HUES48 (cell line): Measurements from ENCODE around the gene PREP.

ENCODE experiments used
- H3K27ac ChIP-seq: one replicate; pipeline ENCODE4 v1.7.0; 2013; ENCODE audit warnings: low read depth, low read length, inconsistent platforms
- H3K27me3 ChIP-seq: 2 replicates; pipeline ENCODE4 v1.6.1; 2013; ENCODE audit warnings: mild to moderate bottlenecking, low read length; ENCODE audit not compliant: control insufficient read depth, insufficient read depth
- H3K36me3 ChIP-seq: 2 replicates; pipeline ENCODE4 v1.6.1; 2013; ENCODE audit warnings: low read length; ENCODE audit not compliant: control insufficient read depth, insufficient read depth
- H3K4me1 ChIP-seq: 2 replicates; pipeline ENCODE4 v1.6.1; 2013; ENCODE audit warnings: mild to moderate bottlenecking, low read length; ENCODE audit not compliant: control insufficient read depth, insufficient read depth
- H3K4me3 ChIP-seq: 2 replicates; pipeline ENCODE4 v1.5.1; 2013; ENCODE audit warnings: mild to moderate bottlenecking, low read depth, low read length
- H3K9ac ChIP-seq: 2 replicates; pipeline ENCODE4 v1.6.1; 2013; ENCODE audit warnings: mild to moderate bottlenecking, low read depth, low read length, moderate library complexity
- H3K9me3 ChIP-seq: 2 replicates; pipeline ENCODE4 v1.6.1; 2013; ENCODE audit warnings: low read length; ENCODE audit not compliant: control insufficient read depth, insufficient read depth

PREP gene

DNA sequence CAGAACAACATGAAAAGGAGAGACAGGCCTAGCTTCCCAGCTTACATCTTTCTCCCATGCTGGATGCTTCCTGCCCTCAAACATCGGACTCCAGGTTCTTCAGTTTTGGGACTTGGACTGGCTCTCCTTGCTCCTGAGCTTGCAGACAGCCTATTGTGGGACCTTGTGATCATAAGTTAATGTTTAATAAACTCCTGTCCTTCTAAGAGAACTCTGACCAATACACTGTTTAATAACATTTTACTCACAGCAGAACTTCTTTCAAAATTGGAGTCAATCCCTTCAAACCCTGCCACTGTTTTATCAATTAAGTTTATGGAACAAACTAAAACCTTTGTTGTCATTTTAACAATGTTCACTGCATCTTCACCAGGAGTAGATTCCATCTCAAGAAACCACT, 111.4 kb downstream of the PREP start:
- Histone ChIP-seq H3K36me3 (peaks cover 3% of the 10 kb centered on the region; the same call in 1 of the 2 replicates), H3K4me1 (no peaks in the 10 kb centered on the region), H3K9me3 (0 out of 2 replicates have a peak, but pooled peaks cover 4% of the 10 kb centered on the region), H3K9ac (no peak overlapping the region), H3K27me3 (no peaks in the 10 kb centered on the region), H3K27ac (no peak overlapping the region), H3K4me3 (no peak overlapping the region)

DNA sequence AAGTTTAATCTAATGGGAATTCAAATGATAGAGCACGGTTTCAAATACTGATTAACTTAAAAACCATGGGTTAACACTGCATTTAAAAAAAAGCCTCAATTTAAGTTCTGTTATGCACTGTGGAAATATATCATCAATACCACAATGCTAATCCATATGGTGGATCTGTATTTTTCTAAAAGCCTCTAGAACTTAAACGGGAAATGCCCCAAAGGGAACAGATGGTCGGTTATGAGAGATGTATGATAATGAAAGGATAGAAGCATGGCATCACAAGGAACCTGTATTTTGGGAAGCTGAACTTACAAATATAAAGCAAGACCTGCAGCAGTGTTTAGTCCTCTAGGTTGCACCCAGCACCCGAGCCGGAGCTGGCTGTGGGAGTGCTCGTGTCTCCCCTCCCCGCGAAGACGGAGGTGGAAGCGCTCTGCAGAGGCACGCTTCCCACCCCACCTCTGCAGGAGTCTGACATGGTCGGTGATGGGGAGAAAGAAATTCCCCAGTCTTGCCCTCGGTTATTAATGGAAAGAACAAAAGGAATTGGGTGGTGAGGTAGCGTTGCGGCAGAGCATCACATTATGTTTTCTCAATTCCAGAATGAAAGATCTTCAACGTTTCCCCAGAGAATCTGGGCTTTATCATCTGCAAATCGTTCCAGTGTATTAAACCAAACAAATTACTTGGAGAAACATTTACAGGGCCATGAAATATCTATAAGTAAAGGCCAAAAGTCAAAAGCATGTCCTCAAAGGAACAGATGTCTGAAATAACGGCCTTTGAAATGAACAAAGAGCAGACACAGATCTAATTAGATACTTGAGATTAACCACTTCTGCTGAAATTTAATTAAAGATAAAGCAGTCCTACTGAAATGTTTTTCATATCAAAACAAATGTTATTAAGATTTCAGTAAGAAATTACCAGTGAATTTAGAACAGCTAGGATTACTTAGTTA, 120.0 kb downstream of the PREP start:
- Histone ChIP-seq H3K9ac (no peak overlapping the region), H3K4me3 (no peak overlapping the region), H3K36me3 (peaks cover 46% of the 10 kb centered on the region), H3K4me1 (no peaks in the 10 kb centered on the region), H3K27ac (no peak overlapping the region), H3K9me3 (no peaks in the 10 kb centered on the region), H3K27me3 (no peaks in the 10 kb centered on the region)

DNA sequence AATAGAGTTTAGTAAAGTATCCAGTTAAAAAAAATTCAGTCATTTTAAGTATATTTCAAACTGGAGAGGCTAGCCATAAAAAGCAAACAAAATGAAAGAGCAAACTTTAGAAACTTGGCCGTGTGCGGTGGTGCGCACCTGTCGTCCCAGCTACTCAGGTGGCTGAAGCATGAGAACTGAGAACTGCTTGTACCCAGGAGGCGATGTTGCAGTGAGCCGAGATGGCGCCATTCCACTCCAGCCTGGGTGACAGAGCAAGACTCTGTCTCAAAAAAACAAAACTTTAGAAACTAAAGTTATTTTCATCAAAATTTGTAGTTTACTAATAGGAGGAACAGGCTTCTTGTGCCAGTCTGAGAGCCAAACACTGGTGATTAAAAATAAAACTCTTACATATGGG, 122.8 kb downstream of the PREP start:
- Histone ChIP-seq H3K4me1 (no peaks in the 10 kb centered on the region), H3K36me3 (peaks cover 67% of the 10 kb centered on the region), H3K9me3 (no peaks in the 10 kb centered on the region), H3K4me3 (no peak overlapping the region), H3K27ac (no peak overlapping the region), H3K27me3 (no peaks in the 10 kb centered on the region), H3K9ac (no peak overlapping the region)

DNA sequence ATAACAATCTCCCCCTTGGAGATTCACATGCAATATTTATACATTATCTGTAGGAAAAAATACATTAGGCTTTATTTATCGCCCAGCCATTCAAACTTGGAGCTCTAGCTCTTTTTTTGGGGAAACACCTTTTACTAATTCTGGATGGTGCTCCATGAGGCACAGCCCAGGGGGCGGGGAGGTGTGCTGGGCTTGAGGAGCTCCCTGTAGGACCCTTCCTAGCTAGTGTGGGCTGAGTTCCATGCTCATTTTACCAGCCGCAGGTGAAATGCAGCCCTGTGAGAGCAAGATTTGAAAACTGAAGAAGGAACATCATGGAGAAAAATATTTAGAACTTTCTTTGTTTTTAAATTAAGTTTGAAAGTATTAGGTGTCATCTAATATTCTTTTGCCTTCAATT, 123.4 kb downstream of the PREP start:
- Histone ChIP-seq H3K4me1 (no peaks in the 10 kb centered on the region), H3K4me3 (no peak overlapping the region), H3K9me3 (no peaks in the 10 kb centered on the region), H3K27ac (no peak overlapping the region), H3K27me3 (no peaks in the 10 kb centered on the region), H3K9ac (no peak overlapping the region), H3K36me3 (peaks cover 65% of the 10 kb centered on the region)

DNA sequence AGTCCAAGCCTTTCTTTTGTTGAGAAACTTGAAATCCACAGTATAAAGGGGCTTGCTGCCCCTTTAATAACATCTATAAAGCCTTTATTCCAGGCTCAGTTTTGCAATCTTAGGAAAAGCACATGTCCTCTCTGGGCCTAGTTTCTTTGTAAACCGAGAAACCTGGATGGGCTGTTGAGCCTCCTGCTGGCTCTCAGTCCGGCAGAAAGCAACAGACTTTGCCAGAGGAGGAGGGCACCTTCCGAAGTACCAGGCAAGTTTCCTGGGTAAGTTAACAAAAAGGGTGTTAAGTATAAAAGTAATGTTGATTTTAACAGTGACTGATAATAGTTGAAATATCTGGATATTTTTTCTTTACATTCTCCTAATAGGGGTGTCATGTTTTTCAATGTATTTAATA, 124.1 kb downstream of the PREP start:
- no peak overlapping the region for H3K4me3 ChIP-seq
- H3K27me3 ChIP-seq = no peaks in the 10 kb centered on the region
- H3K4me1 ChIP-seq = peaks cover 3% of the 10 kb centered on the region; the same call in 1 of the 2 replicates
- H3K36me3 ChIP-seq = peaks cover 65% of the 10 kb centered on the region
- no peak overlapping the region for H3K27ac ChIP-seq
- H3K9ac ChIP-seq = no peak overlapping the region
- no peaks in the 10 kb centered on the region for H3K9me3 ChIP-seq

DNA sequence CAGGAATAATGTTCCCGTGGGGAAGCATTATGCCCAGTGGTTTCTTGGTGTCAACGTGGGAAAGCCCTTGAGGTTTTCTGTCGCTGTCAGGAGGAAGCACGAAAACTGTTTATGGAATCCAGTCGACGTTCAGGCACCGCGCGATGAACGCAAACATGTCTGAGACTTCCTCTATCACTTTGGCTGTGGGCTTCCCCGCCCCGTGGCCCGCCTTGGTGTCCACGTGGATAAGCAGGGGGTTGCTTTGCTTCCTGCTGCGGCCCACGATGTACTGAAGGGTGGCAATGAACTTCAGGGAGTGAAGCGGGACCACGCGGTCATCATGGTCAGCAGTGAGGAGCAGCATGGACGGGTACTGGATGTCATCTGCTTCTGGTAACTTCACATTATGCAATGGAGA, 124.8 kb downstream of the PREP start:
- Histone ChIP-seq H3K27me3 (no peaks in the 10 kb centered on the region), H3K36me3 (peaks cover 65% of the 10 kb centered on the region), H3K27ac (no peak overlapping the region), H3K4me1 (peaks cover 9% of the 10 kb centered on the region), H3K9ac (no peak overlapping the region), H3K9me3 (no peaks in the 10 kb centered on the region), H3K4me3 (no peak overlapping the region)

DNA sequence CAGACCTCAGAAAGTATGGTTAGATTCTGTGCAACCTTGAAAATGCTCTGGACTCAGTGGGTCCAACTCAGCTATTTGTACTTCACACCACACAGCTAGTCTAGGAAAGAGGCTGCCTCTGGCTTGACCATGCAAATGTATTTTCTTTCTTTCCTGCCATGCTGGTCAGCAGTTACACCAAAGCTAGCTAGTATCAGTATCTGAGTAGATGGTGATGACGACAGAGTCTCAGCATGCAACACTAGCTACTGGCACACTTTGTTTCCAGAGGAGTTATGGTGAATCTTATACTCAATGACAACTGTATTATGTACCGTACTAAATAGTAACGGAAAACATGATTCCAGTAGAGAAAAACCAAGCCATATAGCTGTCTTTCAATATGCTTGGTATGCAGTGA, 126.5 kb downstream of the PREP start:
- H3K27me3 ChIP-seq = no peaks in the 10 kb centered on the region
- peaks cover 51% of the 10 kb centered on the region for H3K36me3 ChIP-seq
- peaks cover 12% of the 10 kb centered on the region for H3K4me1 ChIP-seq
- no peaks in the 10 kb centered on the region for H3K9me3 ChIP-seq
- H3K9ac ChIP-seq = no peak overlapping the region
- H3K4me3 ChIP-seq = no peak overlapping the region
- H3K27ac ChIP-seq = no peak overlapping the region

DNA sequence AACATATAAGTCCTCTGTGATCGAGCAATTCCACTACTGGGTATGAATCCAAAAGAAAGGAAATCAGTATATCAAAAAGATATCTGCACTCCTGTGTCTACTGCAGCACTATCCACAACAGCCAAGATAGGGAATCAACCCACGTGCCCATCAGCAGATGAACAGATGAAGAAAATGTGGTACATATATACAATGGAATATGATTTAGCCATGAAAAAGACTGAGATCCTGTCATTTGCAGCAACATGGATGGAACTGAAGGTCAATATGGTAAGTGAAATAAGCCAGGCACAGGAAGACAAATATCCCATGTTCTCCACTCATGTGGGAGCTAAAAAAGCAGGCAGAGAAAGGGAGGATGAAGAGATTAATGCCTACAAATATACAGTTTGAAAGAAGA, 127.3 kb downstream of the PREP start:
- Histone ChIP-seq H3K27me3 (no peaks in the 10 kb centered on the region), H3K36me3 (peaks cover 43% of the 10 kb centered on the region), H3K9me3 (no peaks in the 10 kb centered on the region), H3K4me3 (no peak overlapping the region), H3K27ac (no peak overlapping the region), H3K4me1 (peaks cover 12% of the 10 kb centered on the region), H3K9ac (no peak overlapping the region)

DNA sequence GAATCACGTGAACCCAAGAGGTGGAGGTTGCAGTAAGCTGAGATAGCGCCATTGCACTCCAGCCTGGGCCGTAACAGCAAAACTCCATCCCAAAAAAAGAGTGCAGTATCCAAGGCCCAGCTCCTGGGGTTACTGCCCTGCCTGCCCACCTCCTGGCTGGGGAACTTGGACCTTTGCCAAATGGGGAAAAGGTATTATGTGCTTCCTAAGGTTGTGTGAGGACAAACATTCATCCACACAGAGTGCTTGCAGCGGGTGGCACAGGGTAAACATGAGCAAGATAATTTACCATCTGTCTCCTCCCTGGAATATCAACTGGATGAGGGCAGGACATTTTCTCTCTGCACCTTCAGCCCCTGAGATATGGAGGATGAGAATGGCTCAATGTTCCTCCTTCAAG, 128.2 kb downstream of the PREP start:
- Histone ChIP-seq H3K9me3 (no peaks in the 10 kb centered on the region), H3K27me3 (no peaks in the 10 kb centered on the region), H3K36me3 (peaks cover 35% of the 10 kb centered on the region), H3K4me1 (peaks cover 12% of the 10 kb centered on the region), H3K27ac (no peak overlapping the region), H3K9ac (no peak overlapping the region), H3K4me3 (no peak overlapping the region)

DNA sequence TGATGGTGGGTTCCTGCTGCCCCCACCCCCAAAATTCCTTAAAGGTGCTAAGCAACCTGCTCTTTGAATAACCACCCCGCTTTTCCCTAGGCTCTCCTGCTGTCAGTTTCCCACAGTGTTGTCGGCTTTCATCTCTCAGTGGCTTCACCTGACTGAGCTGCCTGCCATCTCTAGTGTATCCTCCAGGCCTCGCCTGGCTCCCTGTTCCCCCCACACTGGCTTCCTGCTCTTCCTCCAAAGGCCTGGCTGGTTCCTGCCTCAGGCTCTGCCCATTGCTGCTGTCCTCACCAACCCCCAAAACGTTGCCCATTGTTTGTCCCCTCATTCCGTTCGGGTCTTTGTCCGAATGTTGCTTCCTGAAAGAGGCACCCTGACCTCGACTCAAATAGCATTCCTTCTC, 129.3 kb downstream of the PREP start:
- Histone ChIP-seq H3K27ac (no peak overlapping the region), H3K27me3 (no peaks in the 10 kb centered on the region), H3K4me1 (peaks cover 12% of the 10 kb centered on the region), H3K36me3 (peaks cover 32% of the 10 kb centered on the region), H3K9me3 (no peaks in the 10 kb centered on the region), H3K9ac (no peak overlapping the region), H3K4me3 (no peak overlapping the region)

DNA sequence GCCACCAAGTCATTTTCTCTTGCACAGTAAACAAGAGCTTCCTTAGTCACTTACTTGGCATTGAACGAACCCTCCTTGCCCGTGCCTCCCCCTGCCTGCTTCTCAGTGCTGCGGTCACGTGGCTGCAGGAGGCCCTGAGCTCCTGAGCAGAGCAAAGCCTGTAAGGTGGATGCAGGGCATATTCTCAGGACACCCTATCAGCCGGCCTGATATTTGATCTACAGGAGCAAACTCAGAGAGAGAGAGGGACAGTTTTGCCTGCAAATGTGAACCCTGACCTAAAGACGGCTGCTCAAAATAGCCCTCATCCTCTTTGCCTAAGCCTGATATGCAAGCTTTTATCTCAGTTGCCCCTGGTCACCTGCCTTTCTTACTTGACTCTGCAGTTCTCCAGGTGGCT, 130.1 kb downstream of the PREP start:
- no peak overlapping the region for H3K27ac ChIP-seq
- peaks cover 24% of the 10 kb centered on the region; the same call in 1 of the 2 replicates for H3K36me3 ChIP-seq
- no peak overlapping the region for H3K4me3 ChIP-seq
- H3K9ac ChIP-seq = no peak overlapping the region
- peaks cover 12% of the 10 kb centered on the region for H3K4me1 ChIP-seq
- H3K27me3 ChIP-seq = no peaks in the 10 kb centered on the region
- no peaks in the 10 kb centered on the region for H3K9me3 ChIP-seq
